Activated CD8-positive, alpha-beta memory T cell treated with anti-CD3 and anti-CD28 coated beads for 4 hours (primary cell): Measurements from ENCODE around the gene CCDC51.

Experiments used
- DNase-seq, 2 donors: peaks; one replicate each; pipeline ENCODE4 v3.0.0-alpha.2; 2020; ENCODE audit warnings: low read depth in 2 of 2

Gene CCDC51

GRCh38 chr3:48419149-48419548 lies 20.8 kb downstream of the CCDC51 start:
- DNase-seq: no peak

- no peak for DNase-seq
These were observed 21.3 kb downstream of the CCDC51 start for GRCh38 chr3:48418651-48419050.

- DNase-seq: no peak
These were observed 21.8 kb downstream of the CCDC51 start for GRCh38 chr3:48418140-48418539.

- DNase-seq: no peak
These were observed 22.3 kb downstream of the CCDC51 start for GRCh38 chr3:48417529-48418108.

GRCh38 chr3:48416546-48416945 lies 23.4 kb downstream of the CCDC51 start:
- no peak for DNase-seq

GRCh38 chr3:48416091-48416505 lies 23.8 kb downstream of the CCDC51 start:
- DNase-seq: no peak

GRCh38 chr3:48415251-48415953 lies 24.5 kb downstream of the CCDC51 start:
- DNase-seq: no peak

- no peak for DNase-seq
These were observed 25.3 kb downstream of the CCDC51 start for GRCh38 chr3:48414376-48415250.

GRCh38 chr3:48413611-48414010 lies 26.3 kb downstream of the CCDC51 start:
- no peak for DNase-seq

- no peak for DNase-seq
These were observed 26.8 kb downstream of the CCDC51 start for GRCh38 chr3:48413086-48413485.

- no peak for DNase-seq
These were observed 27.4 kb downstream of the CCDC51 start for GRCh38 chr3:48412375-48413001.

GRCh38 chr3:48411606-48412374 lies 28.1 kb downstream of the CCDC51 start:
- no peak for DNase-seq

- DNase-seq: no peak
These were observed 28.8 kb downstream of the CCDC51 start for GRCh38 chr3:48411041-48411588.

GRCh38 chr3:48410205-48411040 lies 29.5 kb downstream of the CCDC51 start:
- DNase-seq: no peak

- DNase-seq: no peak
These were observed 30.4 kb downstream of the CCDC51 start for GRCh38 chr3:48409291-48410201.

- DNase-seq: no peak
These were observed 31.1 kb downstream of the CCDC51 start for GRCh38 chr3:48408823-48409281.

GRCh38 chr3:48407542-48408099 lies 32.3 kb downstream of the CCDC51 start:
- DNase-seq: no peak
